ENCODE results near the gene GYPC.
"Not testable (repeated sequence)": the region's sequence is repeated elsewhere in the genome, so short reads cannot be mapped to it uniquely, and the experiment has no call there.

The GYPC gene

GRCh38 chr2:126655500-126656430, at the start of gene GYPC:
GYPC (plus strand) TSS chr2:126656158; CDS start chr2:126656264, 106 bp downstream.
- DNase-seq = no peak

GRCh38 chr2:126614524-126615227, 41.3 kb upstream of the GYPC start:
- DNase-seq = no peak

- DNase-seq = no peak
Observed at GRCh38 chr2:126616606-126617069, 39.3 kb upstream of the GYPC start.

GRCh38 chr2:126620302-126620701, 35.7 kb upstream of the GYPC start:
- no peak for DNase-seq

- DNase-seq = no peak
Observed at GRCh38 chr2:126623000-126623399, 33.0 kb upstream of the GYPC start.

- DNase-seq = no peak
Observed at GRCh38 chr2:126627643-126628042, 28.3 kb upstream of the GYPC start.

GRCh38 chr2:126634273-126634861, 21.6 kb upstream of the GYPC start:
- no peak for DNase-seq

- DNase-seq = no peak
Observed at GRCh38 chr2:126635281-126635680, 20.7 kb upstream of the GYPC start.

GRCh38 chr2:126635736-126636135, 20.2 kb upstream of the GYPC start:
- DNase-seq = no peak

GRCh38 chr2:126637386-126637785, 18.6 kb upstream of the GYPC start:
- no peak for DNase-seq

GRCh38 chr2:126638746-126639145, 17.2 kb upstream of the GYPC start:
- no peak for DNase-seq

- no peak for DNase-seq
Observed at GRCh38 chr2:126639276-126639675, 16.7 kb upstream of the GYPC start.

GRCh38 chr2:126641294-126641693, 14.7 kb upstream of the GYPC start:
- DNase-seq = not testable (repeated sequence)

GRCh38 chr2:126642031-126642430, 13.9 kb upstream of the GYPC start:
- DNase-seq = no peak

- no peak for DNase-seq
Observed at GRCh38 chr2:126643431-126643830, 12.5 kb upstream of the GYPC start.

- no peak for DNase-seq
Observed at GRCh38 chr2:126643972-126644371, 12.0 kb upstream of the GYPC start.

- DNase-seq = no peak
Observed at GRCh38 chr2:126644630-126645191, 11.2 kb upstream of the GYPC start.

- DNase-seq = no peak
Observed at GRCh38 chr2:126645211-126645618, 10.7 kb upstream of the GYPC start.

GRCh38 chr2:126646026-126646425, 9.9 kb upstream of the GYPC start:
- no peak for DNase-seq

- not testable (repeated sequence) for DNase-seq
Observed at GRCh38 chr2:126647714-126648344, 8.1 kb upstream of the GYPC start.

- not testable (repeated sequence) for DNase-seq
Observed at GRCh38 chr2:126648345-126648786, 7.6 kb upstream of the GYPC start.

- DNase-seq = no peak
Observed at GRCh38 chr2:126649101-126649500, 6.9 kb upstream of the GYPC start.

- DNase-seq = no peak
Observed at GRCh38 chr2:126650994-126651393, 5.0 kb upstream of the GYPC start.

Data from NCI-H446 (cell line).